ENCODE data around the gene KLF13. TPM values are rescaled to one million over a fixed set of nuclear protein-coding genes. Genes with fewer than 3 reads are reported as not detected.

KLF13 gene
- total RNA-seq, 1 experiment from 2014 or later: 75.0 TPM

- no peak for DNase-seq (ENCODE audit: extremely low read depth, low read depth)
Measured at GRCh38 chr15:31360843-31361763, 34.5 kb downstream of the KLF13 start.

- no peak for DNase-seq (ENCODE audit: extremely low read depth, low read depth)
Measured at GRCh38 chr15:31361764-31362515, 35.3 kb downstream of the KLF13 start.

DNA sequence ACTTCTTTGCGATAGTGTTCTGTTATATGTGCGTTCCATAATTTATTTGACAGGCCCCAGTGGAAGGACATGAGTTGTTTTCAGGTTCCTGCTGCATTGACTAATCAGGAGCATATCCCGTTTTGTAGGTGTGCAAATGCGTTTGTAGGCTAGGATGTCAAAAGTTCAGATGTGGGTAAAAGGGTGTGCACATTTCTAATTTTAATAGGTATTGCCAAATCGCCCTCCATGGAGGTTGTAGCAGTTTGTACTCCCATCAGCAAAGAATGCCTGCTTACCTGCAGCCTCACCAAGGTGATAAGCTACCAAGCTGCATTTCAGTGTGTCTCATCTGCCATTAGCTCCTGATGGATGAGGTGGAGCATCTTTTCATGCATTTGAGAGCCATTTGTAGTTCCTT lies 36.3 kb downstream of the KLF13 start:
- no peak for DNase-seq (ENCODE audit: extremely low read depth, low read depth)

DNA sequence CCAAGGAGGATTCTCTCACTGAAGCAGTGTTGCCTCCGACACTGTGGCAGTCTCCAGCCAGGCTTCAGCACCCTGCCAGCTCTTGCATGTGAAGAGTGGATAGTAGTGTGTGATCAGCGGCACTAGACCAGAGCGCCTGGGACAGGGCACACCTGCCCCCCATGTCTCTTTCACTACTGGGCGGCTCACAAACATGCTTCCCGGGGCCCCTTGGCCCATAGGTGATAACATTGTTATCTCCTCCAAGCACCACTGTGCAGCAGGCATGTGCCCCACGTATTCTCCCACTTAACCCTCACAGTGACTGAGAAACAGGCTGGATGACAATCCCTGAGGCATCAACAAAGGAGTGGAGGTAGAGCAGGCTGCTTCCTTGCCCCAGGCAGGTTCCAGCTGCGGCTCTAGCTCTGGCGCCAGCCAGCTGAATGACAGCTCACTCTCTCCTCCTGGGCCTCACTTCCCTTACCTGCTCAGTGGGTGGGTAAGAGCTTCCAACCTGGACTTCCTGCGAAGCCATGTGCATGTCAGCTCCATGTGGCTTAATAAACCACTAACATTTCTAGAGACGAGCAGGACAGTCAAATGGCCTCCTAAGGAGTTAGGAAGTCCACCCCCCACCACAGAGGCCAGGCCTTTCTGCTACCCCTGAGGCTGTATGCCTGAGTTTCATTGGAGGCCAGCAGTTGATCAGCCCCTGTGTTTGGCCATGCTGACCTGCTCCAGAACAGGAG lies 37.8 kb downstream of the KLF13 start:
- DNase-seq (ENCODE audit: extremely low read depth, low read depth): no peak

- DNase-seq (ENCODE audit: extremely low read depth, low read depth): no peak
Measured at GRCh38 chr15:31365032-31365654, 38.5 kb downstream of the KLF13 start.

DNA sequence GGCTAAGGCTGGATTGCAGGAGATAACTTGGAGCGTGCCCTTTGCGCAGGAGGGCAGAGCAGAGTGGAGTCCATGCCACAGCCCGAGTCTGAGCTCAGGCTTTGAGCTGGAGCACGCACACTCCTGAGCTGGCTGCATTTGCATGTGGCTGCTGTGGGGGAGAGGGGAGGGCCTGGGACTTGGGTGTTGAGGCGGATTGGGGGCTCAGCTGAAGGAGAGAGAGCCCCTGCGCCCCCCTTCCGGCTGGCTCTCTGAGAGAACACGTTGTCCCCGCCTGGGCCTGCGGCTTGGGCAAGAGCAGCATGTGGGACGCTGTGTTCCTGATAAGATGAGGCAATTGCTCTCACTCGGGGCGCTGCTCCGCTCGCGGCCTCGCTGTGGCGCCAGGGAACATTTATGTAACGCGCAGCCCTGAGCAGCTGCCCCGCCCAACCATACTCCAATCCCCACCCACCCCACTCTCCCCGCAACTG lies 39.1 kb downstream of the KLF13 start:
- peak; percentile 52 for DNase-seq (ENCODE audit: extremely low read depth, low read depth)

DNA sequence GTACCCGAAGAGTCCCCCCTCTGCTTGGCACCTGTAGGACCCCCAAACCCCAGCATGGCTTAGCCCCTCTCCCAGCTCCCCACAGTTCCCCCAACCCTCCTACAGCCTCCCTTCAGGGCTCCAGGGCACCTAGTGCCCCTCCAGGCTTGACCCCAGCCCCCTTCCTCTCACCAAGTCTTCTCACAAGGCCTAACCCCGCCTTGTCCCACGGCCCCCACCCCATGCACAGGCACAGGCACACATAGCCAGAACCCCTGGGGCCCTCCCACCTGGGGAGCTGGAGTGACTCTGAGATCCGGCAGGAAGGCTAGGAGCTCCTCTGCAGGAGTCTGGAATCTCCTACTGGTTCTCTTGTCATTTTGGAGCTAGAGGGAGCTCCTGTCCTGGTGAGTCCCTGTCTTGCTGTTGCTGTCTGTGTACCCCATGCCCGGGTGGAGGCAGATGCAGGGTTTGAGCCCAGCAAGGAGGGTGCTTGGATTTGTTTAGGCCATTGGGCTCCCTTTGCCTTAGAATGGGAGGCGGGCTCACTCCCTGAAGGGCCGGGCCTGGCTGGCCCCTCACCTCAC lies 39.6 kb downstream of the KLF13 start:
- DNase-seq (ENCODE audit: extremely low read depth, low read depth): no peak

DNA sequence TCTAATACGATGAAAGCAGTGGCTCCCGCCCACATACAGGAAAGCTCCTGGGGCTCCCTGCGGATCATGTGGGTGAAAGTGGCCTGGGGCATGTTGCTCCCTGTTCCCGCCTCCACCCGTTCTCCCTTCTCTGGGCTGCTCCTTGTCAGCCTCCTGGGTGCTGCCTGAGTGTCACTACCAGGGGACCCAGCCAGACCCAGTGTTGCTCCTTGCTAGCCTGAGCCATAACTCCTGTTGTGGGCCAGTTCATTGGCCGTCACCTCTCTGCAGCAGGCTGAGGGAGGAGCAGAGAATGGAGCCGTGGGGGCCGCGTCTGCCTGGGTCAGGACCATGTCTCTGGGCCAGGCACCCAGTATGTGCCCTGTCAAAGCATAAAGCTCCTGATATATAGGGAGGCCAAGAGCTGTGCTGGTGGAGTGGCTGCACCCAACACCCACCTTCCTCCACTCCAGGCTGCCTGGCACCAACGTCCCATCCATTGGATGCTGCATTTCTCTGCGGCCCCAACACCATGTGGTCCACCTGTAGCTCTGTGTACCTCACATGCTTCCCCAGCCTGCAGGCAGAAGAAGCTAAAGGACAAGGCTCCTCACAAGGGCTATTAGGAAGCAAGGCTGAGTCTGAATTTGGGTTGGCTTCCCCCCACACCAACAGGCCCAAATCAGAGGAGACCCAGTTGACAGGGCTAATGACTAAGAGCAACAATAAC lies 40.5 kb downstream of the KLF13 start:
- no peak for DNase-seq (ENCODE audit: extremely low read depth, low read depth)

- DNase-seq (ENCODE audit: extremely low read depth, low read depth): no peak
Measured at GRCh38 chr15:31367730-31368344, 41.2 kb downstream of the KLF13 start.

DNA sequence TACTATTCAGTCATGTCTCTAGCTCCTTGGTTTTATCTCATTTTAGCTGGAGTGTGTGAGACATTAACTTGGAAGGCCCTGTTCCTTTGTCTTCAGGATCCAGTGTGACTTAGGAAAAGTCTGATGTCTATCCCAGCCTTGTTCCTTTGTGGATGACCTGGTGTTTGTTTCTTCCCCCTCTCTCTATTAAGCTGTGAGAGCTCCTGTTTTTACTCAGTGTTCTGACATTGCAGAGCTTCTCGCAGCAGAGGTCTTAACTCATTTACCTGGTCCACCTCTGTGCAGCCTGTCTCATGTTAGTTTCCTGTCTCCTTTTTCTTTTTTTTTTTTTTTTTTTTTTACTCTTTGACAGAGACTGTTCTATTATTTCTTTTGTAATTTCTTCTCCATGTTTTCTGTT lies 43.1 kb downstream of the KLF13 start:
- DNase-seq (ENCODE audit: extremely low read depth, low read depth): no peak

DNA sequence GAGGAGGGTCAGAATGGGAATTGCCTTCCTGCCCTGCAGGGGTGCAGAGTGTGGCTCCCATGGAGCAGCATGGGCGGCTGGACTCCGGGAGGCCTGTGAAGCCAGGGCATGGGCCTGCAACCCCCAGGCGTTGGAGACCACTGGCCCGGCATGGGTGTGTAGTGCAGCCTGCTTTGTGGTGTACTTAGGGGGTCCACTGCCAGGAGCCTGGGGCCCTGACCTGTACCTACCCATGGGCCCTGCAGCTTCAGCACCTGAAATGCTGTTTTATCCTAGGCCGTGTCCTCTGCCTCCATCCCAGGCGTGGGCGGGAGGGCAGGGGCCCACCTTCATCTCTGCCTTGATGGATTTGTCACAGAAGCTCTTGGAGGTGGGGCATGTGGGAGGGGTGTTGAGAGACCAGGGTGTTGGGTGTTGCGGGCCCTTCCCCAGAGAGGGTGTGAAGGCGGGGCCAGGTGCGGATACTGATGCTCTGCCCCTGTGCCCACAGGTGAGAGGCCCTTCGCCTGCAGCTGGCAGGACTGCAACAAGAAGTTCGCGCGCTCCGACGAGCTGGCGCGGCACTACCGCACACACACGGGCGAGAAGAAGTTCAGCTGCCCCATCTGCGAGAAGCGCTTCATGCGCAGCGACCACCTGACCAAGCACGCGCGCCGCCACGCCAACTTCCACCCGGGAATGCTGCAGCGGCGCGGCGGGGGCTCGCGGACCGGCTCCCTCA lies 45.0 kb downstream of the KLF13 start:
- DNase-seq (ENCODE audit: extremely low read depth, low read depth): no peak

DNA sequence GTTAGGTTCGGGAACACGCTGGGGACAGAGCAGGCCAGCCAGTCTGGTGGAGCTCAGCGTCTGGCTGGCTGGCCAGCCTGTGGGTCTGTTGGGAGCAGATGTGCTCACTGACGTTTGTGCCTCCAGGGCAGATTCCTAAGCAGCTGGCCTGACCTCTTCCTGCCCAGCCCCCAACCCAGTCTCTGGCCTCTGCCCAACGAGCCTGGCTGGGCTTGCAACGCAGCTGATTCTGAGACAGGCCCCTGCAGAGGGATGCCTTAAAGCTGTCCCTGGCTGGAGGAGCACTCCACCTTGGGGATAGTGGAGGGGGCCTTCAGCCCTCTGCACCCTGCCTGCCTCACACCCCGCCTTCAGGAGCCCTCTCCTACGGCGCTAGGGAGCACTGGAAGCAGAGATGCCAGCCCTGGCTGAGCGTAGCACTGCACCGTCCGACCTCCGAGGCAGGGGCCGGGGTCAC lies 46.0 kb downstream of the KLF13 start:
- DNase-seq (ENCODE audit: extremely low read depth, low read depth): no peak

GRCh38 chr15:31373096-31373865 lies 46.6 kb downstream of the KLF13 start:
- DNase-seq (ENCODE audit: extremely low read depth, low read depth): no peak

GRCh38 chr15:31373970-31374369 lies 47.3 kb downstream of the KLF13 start:
- DNase-seq (ENCODE audit: extremely low read depth, low read depth): no peak

GRCh38 chr15:31374489-31374888 lies 47.9 kb downstream of the KLF13 start:
- DNase-seq (ENCODE audit: extremely low read depth, low read depth): no peak

GRCh38 chr15:31374986-31375385 lies 48.4 kb downstream of the KLF13 start:
- DNase-seq (ENCODE audit: extremely low read depth, low read depth): no peak

DNA sequence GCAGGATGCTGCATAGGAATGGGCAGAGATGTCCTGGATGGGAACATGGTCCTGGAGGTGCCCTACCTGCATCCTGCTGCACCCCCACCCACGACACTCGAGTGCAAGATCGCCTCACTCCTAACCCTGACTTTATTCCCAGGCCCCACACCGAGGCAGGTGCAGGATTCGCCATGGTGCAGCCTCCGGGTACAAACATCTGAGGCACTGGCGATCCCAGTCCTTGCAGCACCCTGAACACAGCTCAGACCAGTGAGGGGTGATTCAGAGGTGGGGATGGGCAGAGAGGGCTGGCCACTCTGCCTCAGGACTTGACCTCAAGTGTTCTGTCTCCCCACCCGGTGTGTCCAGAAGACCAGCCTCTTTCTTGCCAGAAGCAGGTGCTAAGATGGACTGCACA lies 49.1 kb downstream of the KLF13 start:
- DNase-seq (ENCODE audit: extremely low read depth, low read depth): no peak

- no peak for DNase-seq (ENCODE audit: extremely low read depth, low read depth)
Measured at GRCh38 chr15:31376511-31376910, 49.9 kb downstream of the KLF13 start.
